ENCODE results near the gene LRRC27.
"Not testable (repeated sequence)": the region's sequence is repeated elsewhere in the genome, so short reads cannot be mapped to it uniquely, and the experiment has no call there.

Gene LRRC27

DNA sequence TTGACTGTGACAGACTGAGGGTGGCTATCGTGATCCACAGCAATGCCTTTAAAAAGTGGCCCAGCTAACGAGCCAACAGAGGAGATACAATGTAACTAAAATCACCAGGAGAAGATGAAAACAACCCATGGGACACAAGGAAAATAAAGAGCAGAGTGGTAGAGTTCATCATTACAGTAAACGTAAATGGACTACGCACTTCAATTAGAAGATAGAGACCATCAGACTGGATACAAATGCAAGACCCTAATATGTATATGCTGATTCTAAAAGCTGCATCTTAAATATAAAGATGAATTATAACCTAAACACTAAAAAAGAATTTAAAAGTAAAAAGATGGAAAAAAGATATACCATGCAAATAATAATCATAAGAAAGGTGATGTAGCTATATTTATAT, 17.7 kb upstream of the LRRC27 start:
- Histone ChIP-seq H3K36me3 (ENCODE audit: control insufficient read depth, insufficient read depth, low read length) (no peaks in the 10 kb centered on the region), H3K4me1 (ENCODE audit: control insufficient read depth, insufficient read depth, low read length) (no peaks in the 10 kb centered on the region), H3K9ac (ENCODE audit: low read length) (no peak overlapping the region), H3K27ac (ENCODE audit: low read depth, low read length) (no peak overlapping the region), H3K27me3 (ENCODE audit: control insufficient read depth, insufficient read depth, low read length) (no peaks in the 10 kb centered on the region), H3K4me3 (ENCODE audit: low read length) (no peak overlapping the region)

DNA sequence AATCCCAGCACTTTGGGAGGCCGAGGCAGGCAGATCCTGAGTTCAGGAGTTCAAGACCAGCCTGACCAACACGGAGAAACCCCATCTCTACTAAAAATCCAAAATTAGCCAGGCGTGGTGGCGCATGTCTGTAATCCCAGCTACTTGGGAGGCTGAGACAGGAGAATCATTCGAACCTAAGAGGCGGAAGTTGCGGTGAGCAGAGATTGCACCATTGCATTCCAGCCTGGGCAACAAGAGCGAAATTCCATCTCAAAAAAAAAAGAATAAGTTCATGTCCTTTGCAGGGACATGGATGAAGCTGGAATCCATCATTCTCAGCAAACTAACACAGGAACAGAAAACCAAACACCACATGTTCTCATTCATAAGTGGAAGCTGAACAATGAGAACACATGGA, 17.1 kb upstream of the LRRC27 start:
- not testable (repeated sequence) for H3K9ac ChIP-seq (ENCODE audit: low read length); H3K4me1 ChIP-seq (ENCODE audit: control insufficient read depth, insufficient read depth, low read length); H3K27me3 ChIP-seq (ENCODE audit: control insufficient read depth, insufficient read depth, low read length); H3K27ac ChIP-seq (ENCODE audit: low read depth, low read length); H3K4me3 ChIP-seq (ENCODE audit: low read length); H3K36me3 ChIP-seq (ENCODE audit: control insufficient read depth, insufficient read depth, low read length)

DNA sequence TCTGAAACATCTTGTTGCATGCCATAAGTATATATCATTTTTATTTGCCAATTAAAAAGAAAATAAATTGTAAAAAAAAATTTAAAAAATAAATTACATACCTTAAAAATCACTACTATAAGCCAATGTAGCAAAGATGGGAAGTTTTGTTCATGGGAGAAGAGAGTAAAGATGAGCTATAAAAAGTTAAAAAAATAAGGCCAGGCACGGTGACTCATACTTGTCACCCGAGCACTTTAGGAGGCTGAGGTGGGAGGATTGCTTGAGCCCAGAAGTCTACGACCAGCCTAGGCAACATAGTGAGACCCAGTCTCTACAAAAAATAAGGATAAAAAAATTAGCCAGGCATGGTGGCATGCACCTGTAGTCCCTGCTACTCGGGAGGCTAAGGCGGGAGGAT, 15.9 kb upstream of the LRRC27 start:
- H3K27ac ChIP-seq (ENCODE audit: low read depth, low read length), result no peak overlapping the region
- H3K4me1 ChIP-seq (ENCODE audit: control insufficient read depth, insufficient read depth, low read length), result no peaks in the 10 kb centered on the region
- no peak overlapping the region for H3K9ac ChIP-seq (ENCODE audit: low read length)
- no peaks in the 10 kb centered on the region for H3K27me3 ChIP-seq (ENCODE audit: control insufficient read depth, insufficient read depth, low read length)
- H3K4me3 ChIP-seq (ENCODE audit: low read length), result no peak overlapping the region
- no peaks in the 10 kb centered on the region for H3K36me3 ChIP-seq (ENCODE audit: control insufficient read depth, insufficient read depth, low read length)

DNA sequence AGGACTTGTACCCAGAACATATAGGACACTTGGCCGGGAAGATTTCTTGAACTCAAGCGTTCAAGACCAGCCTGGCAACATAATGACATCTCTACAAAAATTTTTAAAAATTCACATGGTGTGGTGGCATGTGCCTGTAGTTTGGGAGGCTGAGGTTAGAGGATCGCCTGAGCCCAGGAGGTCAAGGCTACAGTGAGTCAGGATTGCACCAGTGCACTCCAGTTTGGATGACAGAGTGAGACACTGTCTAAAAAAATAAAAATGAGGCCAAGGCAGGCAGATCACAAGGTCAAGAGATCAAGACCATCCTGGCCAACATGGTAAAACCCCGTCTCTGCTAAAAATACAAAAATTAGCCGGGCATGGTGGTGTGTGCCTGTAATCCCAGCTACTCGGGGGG, 14.5 kb upstream of the LRRC27 start:
- H3K4me3 ChIP-seq (ENCODE audit: low read length); H3K9ac ChIP-seq (ENCODE audit: low read length); H3K27me3 ChIP-seq (ENCODE audit: control insufficient read depth, insufficient read depth, low read length); H3K36me3 ChIP-seq (ENCODE audit: control insufficient read depth, insufficient read depth, low read length); H3K4me1 ChIP-seq (ENCODE audit: control insufficient read depth, insufficient read depth, low read length); H3K27ac ChIP-seq (ENCODE audit: low read depth, low read length): not testable (repeated sequence)

DNA sequence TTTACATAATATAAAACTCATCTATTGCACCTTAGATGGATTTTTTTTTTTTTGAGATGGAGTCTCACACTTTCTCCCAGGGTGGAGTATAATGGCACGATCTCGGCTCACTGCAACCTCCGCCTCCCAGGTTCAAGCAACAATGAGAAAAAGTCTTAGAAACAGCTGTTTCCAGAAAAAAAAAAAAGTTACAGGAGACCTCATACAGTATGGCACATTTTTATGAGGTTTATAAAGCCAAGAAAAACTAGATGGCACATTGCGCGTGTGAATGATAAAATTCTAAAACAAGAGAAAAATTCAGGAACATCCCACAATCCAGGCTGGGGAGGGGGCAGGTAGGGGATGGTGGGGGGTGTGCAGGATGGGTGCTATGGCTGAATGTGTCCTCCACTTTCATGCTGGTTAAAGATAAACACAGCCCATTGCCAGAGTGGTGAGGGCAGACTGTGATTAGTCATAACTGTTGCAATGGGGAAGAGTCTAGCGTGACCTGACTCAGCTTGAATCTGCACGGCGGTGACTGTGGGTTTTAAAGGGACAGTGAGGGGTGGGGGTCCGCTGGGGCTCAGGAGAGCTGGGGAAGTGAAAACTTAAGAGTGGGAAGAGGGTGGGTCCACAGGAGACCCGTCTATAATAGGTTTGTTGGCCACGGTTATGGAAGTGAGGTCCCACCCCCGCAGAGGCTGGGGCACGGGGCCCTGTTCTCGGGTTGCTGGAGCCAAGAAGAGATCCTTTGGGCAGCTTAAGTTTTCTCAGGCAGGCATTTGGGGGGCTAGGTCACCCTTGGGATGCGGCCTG, 11.9 kb upstream of the LRRC27 start:
- no peak overlapping the region for H3K4me3 ChIP-seq (ENCODE audit: low read length)
- no peak overlapping the region for H3K27ac ChIP-seq (ENCODE audit: low read depth, low read length)
- no peaks in the 10 kb centered on the region for H3K4me1 ChIP-seq (ENCODE audit: control insufficient read depth, insufficient read depth, low read length)
- H3K36me3 ChIP-seq (ENCODE audit: control insufficient read depth, insufficient read depth, low read length), result no peaks in the 10 kb centered on the region
- H3K9ac ChIP-seq (ENCODE audit: low read length), result no peak overlapping the region
- no peaks in the 10 kb centered on the region for H3K27me3 ChIP-seq (ENCODE audit: control insufficient read depth, insufficient read depth, low read length)

DNA sequence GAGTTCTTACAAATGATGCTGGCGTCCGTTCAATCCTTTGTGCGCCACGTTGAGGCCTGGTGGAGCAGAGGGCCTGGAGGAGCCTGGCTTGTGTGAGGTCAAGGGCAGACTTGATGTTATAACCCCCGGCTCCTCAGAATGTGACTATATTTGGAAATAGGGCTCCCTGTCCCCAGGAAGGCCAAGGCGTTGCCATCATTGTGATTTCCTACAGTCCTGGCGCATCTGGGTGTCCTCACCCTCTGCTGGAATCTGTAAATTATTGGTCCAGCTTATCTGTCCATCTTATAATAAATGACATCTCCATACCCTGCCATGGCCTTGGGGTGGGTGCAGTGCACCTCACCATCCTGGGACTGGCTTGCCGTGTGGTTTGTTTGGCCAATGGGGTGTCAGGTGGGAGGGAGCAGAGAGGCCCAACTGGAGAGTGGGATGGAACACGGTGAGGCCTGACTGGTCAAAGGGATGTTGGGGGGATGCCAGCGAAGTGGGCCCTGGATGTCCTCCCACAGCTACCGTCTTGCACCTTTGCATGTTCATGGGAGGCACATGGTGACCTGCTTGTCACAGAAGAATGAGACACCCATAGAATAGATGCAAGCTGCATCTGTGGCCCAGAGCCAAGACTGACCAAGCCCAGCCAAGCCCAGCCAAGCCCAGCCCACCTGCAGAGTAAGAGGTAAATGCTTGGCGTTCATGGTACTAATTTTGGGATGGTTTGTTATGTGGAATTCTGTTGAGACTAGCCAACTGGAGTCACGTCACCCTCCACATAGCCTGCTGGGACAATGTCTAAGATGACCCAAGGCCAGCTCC, 11.1 kb upstream of the LRRC27 start:
- Histone ChIP-seq H3K27ac (ENCODE audit: low read depth, low read length) (no peak overlapping the region), H3K9ac (ENCODE audit: low read length) (no peak overlapping the region)

DNA sequence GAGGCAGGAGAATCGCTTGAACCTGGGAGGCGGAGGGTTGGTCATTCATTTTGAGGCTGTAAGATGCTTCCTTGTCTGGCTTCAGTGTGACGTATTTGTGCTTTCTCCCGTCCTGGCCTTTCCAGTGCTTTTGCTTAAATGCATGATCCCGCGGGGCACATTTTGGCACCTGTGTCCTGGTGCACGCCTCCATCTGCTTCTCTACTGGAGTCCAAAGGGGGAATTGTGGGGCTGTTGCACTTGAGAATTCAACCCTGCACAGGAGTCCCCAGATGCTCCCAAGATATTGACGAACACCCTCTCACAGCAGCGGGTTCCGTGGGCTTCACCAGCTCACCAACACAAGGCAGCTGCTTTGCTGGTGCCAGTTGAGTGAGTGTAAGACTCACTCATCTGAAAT, 10.3 kb upstream of the LRRC27 start:
- Histone ChIP-seq H3K27ac (ENCODE audit: low read depth, low read length) (no peak overlapping the region), H3K4me3 (ENCODE audit: low read length) (no peak overlapping the region), H3K4me1 (ENCODE audit: control insufficient read depth, insufficient read depth, low read length) (no peaks in the 10 kb centered on the region), H3K27me3 (ENCODE audit: control insufficient read depth, insufficient read depth, low read length) (no peaks in the 10 kb centered on the region), H3K9ac (ENCODE audit: low read length) (no peak overlapping the region), H3K36me3 (ENCODE audit: control insufficient read depth, insufficient read depth, low read length) (no peaks in the 10 kb centered on the region)

More for the DNA sequence above, 11.1 kb upstream of the LRRC27 start:
- Histone ChIP-seq H3K4me3 (ENCODE audit: low read length) (no peak overlapping the region), H3K27me3 (ENCODE audit: control insufficient read depth, insufficient read depth, low read length) (no peaks in the 10 kb centered on the region), H3K36me3 (ENCODE audit: control insufficient read depth, insufficient read depth, low read length) (no peaks in the 10 kb centered on the region), H3K4me1 (ENCODE audit: control insufficient read depth, insufficient read depth, low read length) (no peaks in the 10 kb centered on the region)

DNA sequence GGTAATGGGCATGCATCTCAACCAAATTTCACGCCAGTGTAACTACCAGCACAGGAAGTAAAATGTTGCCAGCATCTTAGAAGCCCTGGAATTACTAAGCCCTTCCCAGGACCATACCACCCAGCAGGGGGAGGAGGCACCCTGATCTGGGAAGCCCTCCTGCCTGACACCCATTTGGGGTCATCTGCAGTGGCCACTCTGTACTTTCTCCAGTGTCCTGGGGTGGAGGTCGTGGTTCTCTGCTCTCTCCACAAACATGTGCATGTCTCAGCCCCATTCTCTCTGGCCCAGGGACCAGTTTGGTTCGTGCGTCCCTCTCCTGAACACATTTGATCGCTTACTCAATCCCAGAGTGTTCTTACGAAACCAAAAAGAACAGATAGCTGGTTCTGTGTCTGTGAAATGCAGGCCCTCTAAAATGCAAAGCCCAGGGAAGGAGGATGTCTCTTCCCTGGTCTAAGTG, 9.4 kb upstream of the LRRC27 start:
- Histone ChIP-seq H3K27me3 (ENCODE audit: control insufficient read depth, insufficient read depth, low read length) (no peaks in the 10 kb centered on the region), H3K4me1 (ENCODE audit: control insufficient read depth, insufficient read depth, low read length) (no peaks in the 10 kb centered on the region), H3K4me3 (ENCODE audit: low read length) (no peak overlapping the region), H3K36me3 (ENCODE audit: control insufficient read depth, insufficient read depth, low read length) (no peaks in the 10 kb centered on the region), H3K9ac (ENCODE audit: low read length) (no peak overlapping the region), H3K27ac (ENCODE audit: low read depth, low read length) (no peak overlapping the region)

DNA sequence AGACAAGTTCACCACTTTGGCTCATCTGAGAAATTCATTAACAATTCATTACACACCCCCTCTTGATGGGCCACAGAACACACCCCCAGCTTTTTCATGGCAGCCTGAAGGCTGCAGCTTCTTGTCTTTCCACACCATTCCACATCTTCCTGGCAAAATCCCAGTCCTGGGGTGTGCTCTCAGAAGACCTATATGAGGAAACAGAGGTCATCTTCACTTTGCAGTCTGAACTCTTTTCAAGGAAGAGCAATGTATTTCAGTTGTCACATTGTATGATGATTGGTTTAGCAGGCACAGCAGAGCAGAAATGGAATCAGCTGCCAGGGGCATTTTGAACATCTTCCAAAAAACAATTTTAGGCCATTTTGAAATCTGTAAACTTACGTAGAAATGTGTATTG, 7.8 kb upstream of the LRRC27 start:
- Histone ChIP-seq H3K27me3 (ENCODE audit: control insufficient read depth, insufficient read depth, low read length) (no peaks in the 10 kb centered on the region), H3K4me1 (ENCODE audit: control insufficient read depth, insufficient read depth, low read length) (no peaks in the 10 kb centered on the region), H3K36me3 (ENCODE audit: control insufficient read depth, insufficient read depth, low read length) (no peaks in the 10 kb centered on the region), H3K4me3 (ENCODE audit: low read length) (no peak overlapping the region), H3K9ac (ENCODE audit: low read length) (no peak overlapping the region), H3K27ac (ENCODE audit: low read depth, low read length) (no peak overlapping the region)

DNA sequence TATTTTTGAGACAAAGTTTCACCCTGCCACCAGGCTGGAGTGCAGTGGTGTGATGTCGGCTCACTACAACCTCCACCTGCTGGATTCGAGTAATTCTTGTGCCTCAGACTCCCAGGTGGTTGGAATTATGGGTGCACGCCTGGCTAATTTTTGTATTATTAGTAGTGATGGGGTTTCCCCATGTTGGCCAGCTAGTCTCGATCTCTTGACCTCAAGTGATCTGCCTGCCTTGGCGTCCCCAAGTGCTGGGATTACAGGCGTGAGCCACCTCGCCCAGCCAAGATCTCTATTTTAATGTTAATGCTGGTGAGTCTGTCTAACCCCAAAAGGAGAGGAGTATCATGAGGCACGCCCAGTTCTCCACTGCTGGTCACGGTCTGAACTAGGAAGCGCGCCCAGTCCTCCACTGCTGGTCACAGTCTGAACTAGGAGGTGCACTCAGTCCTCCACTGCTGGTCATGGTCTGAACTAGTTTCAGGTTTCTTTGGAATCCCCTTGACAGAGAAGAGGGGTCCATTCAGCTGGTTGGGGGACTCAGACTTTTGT, 5.6 kb upstream of the LRRC27 start:
- no peak overlapping the region for H3K4me3 ChIP-seq (ENCODE audit: low read length)
- H3K9ac ChIP-seq (ENCODE audit: low read length), result no peak overlapping the region
- H3K27ac ChIP-seq (ENCODE audit: low read depth, low read length), result no peak overlapping the region
- H3K27me3 ChIP-seq (ENCODE audit: control insufficient read depth, insufficient read depth, low read length), result no peaks in the 10 kb centered on the region
- peaks cover 4% of the 10 kb centered on the region for H3K4me1 ChIP-seq (ENCODE audit: control insufficient read depth, insufficient read depth, low read length)
- no peaks in the 10 kb centered on the region for H3K36me3 ChIP-seq (ENCODE audit: control insufficient read depth, insufficient read depth, low read length)

DNA sequence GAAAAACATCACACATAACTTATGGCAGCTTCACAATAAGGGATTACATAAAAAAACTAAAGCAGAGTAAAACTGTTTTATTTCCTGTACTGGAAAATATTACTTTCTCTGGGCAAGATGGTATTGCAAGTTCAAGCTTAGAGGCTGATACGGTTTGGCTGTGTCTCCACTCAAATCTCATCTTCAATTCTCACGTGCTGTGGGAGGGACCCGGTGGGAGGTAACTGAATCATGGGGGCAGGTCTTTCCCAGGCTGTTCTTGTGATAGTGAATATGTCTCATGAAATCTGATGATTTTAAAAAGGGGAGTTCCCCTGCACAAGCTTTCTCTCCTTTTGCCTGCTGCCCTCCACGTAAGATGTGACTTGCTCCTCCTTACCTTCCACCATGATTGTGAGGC, 5.1 kb upstream of the LRRC27 start:
- Histone ChIP-seq H3K4me1 (ENCODE audit: control insufficient read depth, insufficient read depth, low read length) (peaks cover 4% of the 10 kb centered on the region), H3K27me3 (ENCODE audit: control insufficient read depth, insufficient read depth, low read length) (no peaks in the 10 kb centered on the region), H3K4me3 (ENCODE audit: low read length) (no peak overlapping the region), H3K27ac (ENCODE audit: low read depth, low read length) (no peak overlapping the region), H3K36me3 (ENCODE audit: control insufficient read depth, insufficient read depth, low read length) (no peaks in the 10 kb centered on the region), H3K9ac (ENCODE audit: low read length) (no peak overlapping the region)

DNA sequence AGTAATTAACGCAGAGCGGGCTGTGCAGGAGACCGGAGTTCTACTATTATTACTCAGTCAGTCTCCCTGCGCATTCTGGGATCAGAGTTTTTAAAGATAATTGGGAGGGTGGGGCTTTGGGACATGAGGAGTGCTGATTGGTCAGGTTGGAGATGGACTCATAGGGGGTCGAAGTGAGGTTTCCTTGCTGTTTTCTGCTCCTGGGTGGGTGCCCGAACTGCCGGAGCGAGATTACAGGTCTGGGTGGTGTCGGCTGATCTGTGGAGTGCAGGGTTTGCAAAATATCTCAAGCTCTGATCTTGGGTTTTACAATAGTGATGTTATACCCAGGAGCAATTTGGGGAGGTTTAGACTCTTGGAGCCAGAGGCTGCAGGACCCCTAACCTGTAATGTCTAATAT, 3.9 kb upstream of the LRRC27 start:
- no peak overlapping the region for H3K4me3 ChIP-seq (ENCODE audit: low read length)
- no peaks in the 10 kb centered on the region for H3K27me3 ChIP-seq (ENCODE audit: control insufficient read depth, insufficient read depth, low read length)
- H3K36me3 ChIP-seq (ENCODE audit: control insufficient read depth, insufficient read depth, low read length), result no peaks in the 10 kb centered on the region
- H3K4me1 ChIP-seq (ENCODE audit: control insufficient read depth, insufficient read depth, low read length), result peaks cover 4% of the 10 kb centered on the region
- no peak overlapping the region for H3K27ac ChIP-seq (ENCODE audit: low read depth, low read length)
- H3K9ac ChIP-seq (ENCODE audit: low read length), result no peak overlapping the region
